ENCODE results near the gene KMT2A. TPM values are rescaled to one million over a fixed set of nuclear protein-coding genes. Genes with fewer than 3 reads are reported as not detected.

Gene KMT2A
- polyA plus RNA-seq, 1 donor from 2014 or later = 16.7 TPM

GRCh38 chr11:118406599-118407166, 29.6 kb upstream of the KMT2A start:
- Histone ChIP-seq H3K9me3 (ENCODE audit: low read length) (no peaks in the 10 kb centered on the region), H3K9ac (ENCODE audit: low read length) (no peak overlapping the region), H2AFZ (ENCODE audit: low read depth, low read length) (no peak overlapping the region), H4K20me1 (ENCODE audit: insufficient read depth) (no peaks in the 10 kb centered on the region), H3K9me2 (ENCODE audit: insufficient read depth, low read length) (no peaks in the 10 kb centered on the region), H3K79me2 (replicated peaks; ENCODE audit: insufficient read depth, low read length) (peaks cover 58% of the 10 kb centered on the region), H3K27ac (ENCODE audit: low read length) (no peak overlapping the region), H3F3A (ENCODE audit: insufficient read depth, low read length, poor library complexity, severe bottlenecking) (no peaks in the 10 kb centered on the region), H3K4me3 (ENCODE audit: low read length) (no peak overlapping the region), H3K27me3 (ENCODE audit: insufficient read depth, low read depth, low read length) (no peaks in the 10 kb centered on the region), H3K36me3 (ENCODE audit: insufficient read depth, low read length) (no peaks in the 10 kb centered on the region), H3K4me2 (ENCODE audit: low read length) (no peak overlapping the region)
- TF ChIP-seq TAF1 (IDR thresholded peaks at IDR 0.05; ENCODE audit: low read depth) = no peak
- TF ChIP-seq MXI1 (conservative IDR thresholded peaks at IDR 0.05; ENCODE audit: poor library complexity, severe bottlenecking) = no peak
- no peak for TF ChIP-seq RAD21 (conservative IDR thresholded peaks at IDR 0.05)
- no peak for TF ChIP-seq EZH2 (IDR thresholded peaks at IDR 0.05; ENCODE audit: borderline replicate concordance, insufficient read depth, low read length, poor library complexity, severe bottlenecking)
- TF ChIP-seq SMC3 (conservative IDR thresholded peaks at IDR 0.05; ENCODE audit: poor library complexity) = no peak
- no peak for TF ChIP-seq REST (IDR thresholded peaks at IDR 0.05; ENCODE audit: borderline replicate concordance)
- TF ChIP-seq CTCF (IDR thresholded peaks at IDR 0.05; ENCODE audit: poor library complexity, severe bottlenecking) = no peak
- no peak for TF ChIP-seq EP300 (conservative IDR thresholded peaks at IDR 0.05; ENCODE audit: poor library complexity, severe bottlenecking)
- no peak for TF ChIP-seq POLR2AphosphoS5 (IDR thresholded peaks at IDR 0.05)

- no peaks in the 10 kb centered on the region for H3K27me3 ChIP-seq (ENCODE audit: insufficient read depth, low read depth, low read length)
- no peak overlapping the region for H3K9ac ChIP-seq (ENCODE audit: low read length)
- no peak overlapping the region for H3K4me3 ChIP-seq (ENCODE audit: low read length)
- H3K4me2 ChIP-seq (ENCODE audit: low read length) = no peak overlapping the region
- H3K9me3 ChIP-seq (ENCODE audit: low read length) = no peaks in the 10 kb centered on the region
- H3K9me2 ChIP-seq (ENCODE audit: insufficient read depth, low read length) = no peaks in the 10 kb centered on the region
- peaks cover 23% of the 10 kb centered on the region for H3K79me2 ChIP-seq (replicated peaks; ENCODE audit: insufficient read depth, low read length)
- no peak for TF ChIP-seq RAD21 (conservative IDR thresholded peaks at IDR 0.05)
- TF ChIP-seq POLR2AphosphoS5 (IDR thresholded peaks at IDR 0.05) = no peak
- TF ChIP-seq EP300 (conservative IDR thresholded peaks at IDR 0.05; ENCODE audit: poor library complexity, severe bottlenecking) = no peak
- no peak overlapping the region for H2AFZ ChIP-seq (ENCODE audit: low read depth, low read length)
- no peak overlapping the region for H3K27ac ChIP-seq (ENCODE audit: low read length)
- no peaks in the 10 kb centered on the region for H3F3A ChIP-seq (ENCODE audit: insufficient read depth, low read length, poor library complexity, severe bottlenecking)
- H3K36me3 ChIP-seq (ENCODE audit: insufficient read depth, low read length) = no peaks in the 10 kb centered on the region
- no peaks in the 10 kb centered on the region for H4K20me1 ChIP-seq (ENCODE audit: insufficient read depth)
Measured at GRCh38 chr11:118410055-118410745, 26.1 kb upstream of the KMT2A start.

Measured in neural cell (in vitro differentiated cells).